ENCODE results near the gene C19orf44. TPM values are rescaled to one million over a fixed set of nuclear protein-coding genes. Genes with fewer than 3 reads are reported as not detected.
"Not testable (repeated sequence)": the region's sequence is repeated elsewhere in the genome, so short reads cannot be mapped to it uniquely, and the experiment has no call there.

C19orf44 gene
- total and polyA plus RNA-seq, 9 donors, result 6.3 to 12.2 (median 9.4) TPM

DNA sequence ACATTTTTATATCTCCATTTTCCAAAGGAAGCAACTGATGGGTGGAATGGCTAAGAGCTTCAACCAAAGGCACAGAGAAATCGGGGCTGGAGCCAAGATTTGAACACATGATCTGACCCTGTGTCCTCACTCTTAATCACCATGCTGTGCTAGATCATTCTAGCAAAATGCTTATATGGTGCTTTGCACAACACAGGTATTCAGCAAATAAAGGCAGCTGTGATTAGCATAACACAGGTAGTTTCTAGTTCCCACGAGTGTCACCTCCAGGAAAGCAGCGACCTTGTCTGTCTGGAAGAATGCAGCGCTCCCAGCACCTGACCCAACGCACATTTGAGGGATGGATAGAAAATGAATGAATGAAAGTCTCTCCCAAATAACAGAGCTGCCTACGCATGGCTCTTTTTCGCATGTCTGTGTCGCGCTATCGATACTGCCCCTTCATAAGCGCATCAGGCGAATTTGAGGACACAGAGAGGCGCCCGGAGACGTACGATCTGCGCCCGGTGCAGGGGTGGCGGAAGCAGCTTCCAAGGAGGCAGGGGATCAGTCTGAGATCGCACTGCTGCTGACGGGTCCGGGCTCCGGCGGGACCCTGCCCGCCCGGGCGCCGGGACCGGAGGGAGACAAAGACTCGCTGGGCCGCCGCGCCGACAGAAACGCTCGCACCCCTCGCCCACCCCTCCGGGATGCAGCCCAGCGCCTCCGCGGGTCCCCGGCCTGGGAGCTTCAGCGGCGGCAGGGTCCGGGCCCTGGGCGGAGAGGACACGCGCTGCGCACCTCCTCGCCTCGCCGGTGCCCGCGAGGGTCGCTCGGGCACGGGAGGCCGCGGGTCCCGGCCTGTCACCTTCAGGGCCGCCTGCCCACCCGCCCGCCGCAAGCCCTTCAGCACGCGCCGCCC is 25.0 kb upstream of the C19orf44 start:
- peak in 1 of 5 donors; percentile 28 for DNase-seq
- TF ChIP-seq POLR2A (IDR thresholded peaks at IDR 0.05) (no peak), EP300 (IDR thresholded peaks at IDR 0.05) (no peak)
- TF ChIP-seq, protein P1, sequence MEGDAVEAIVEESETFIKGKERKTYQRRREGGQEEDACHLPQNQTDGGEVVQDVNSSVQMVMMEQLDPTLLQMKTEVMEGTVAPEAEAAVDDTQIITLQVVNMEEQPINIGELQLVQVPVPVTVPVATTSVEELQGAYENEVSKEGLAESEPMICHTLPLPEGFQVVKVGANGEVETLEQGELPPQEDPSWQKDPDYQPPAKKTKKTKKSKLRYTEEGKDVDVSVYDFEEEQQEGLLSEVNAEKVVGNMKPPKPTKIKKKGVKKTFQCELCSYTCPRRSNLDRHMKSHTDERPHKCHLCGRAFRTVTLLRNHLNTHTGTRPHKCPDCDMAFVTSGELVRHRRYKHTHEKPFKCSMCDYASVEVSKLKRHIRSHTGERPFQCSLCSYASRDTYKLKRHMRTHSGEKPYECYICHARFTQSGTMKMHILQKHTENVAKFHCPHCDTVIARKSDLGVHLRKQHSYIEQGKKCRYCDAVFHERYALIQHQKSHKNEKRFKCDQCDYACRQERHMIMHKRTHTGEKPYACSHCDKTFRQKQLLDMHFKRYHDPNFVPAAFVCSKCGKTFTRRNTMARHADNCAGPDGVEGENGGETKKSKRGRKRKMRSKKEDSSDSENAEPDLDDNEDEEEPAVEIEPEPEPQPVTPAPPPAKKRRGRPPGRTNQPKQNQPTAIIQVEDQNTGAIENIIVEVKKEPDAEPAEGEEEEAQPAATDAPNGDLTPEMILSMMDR (IDR thresholded peaks at IDR 0.05), result no peak
- Histone ChIP-seq H3K4me1 (ENCODE audit: insufficient read depth) (no peaks in the 10 kb centered on the region), H3K4me3 (peak overlapping the region; percentile 91), H3K36me3 (no peaks in the 10 kb centered on the region), H3K27me3 (no peaks in the 10 kb centered on the region), H3K9me3 (no peaks in the 10 kb centered on the region), H3K27ac (peak overlapping the region in 1 of 2 donors; percentile 3)
- WGBS, 3 donors, result 1% methylated on average over 49 to 67 of the region's 67 CpGs
- intact Hi-C loops (cut with DNase I), result no loop called here

DNA sequence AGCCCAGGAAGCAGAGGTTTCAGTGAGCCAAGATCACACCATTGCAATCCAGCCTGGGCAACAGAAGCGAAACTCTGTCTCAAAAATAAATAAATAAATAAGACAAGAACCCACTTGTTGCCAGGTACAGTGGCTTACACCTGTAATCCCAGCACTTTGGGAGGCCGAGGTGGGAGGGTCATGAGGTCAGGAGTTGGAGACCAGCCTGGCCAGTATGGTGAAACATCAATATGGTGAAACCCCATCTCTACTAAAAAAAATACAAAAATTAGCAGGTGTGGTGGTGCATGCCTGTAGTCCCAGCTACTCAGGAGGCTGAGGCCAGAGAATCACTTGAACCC is 23.7 kb upstream of the C19orf44 start:
- DNase-seq; H3K36me3 ChIP-seq; H3K27me3 ChIP-seq; H3K4me1 ChIP-seq (ENCODE audit: insufficient read depth); H3K27ac ChIP-seq; H3K9me3 ChIP-seq; intact Hi-C loops (cut with DNase I): not testable (repeated sequence)
- 36 to 59% (median 40%) methylated on average over 2 of the region's 2 CpGs for WGBS, 3 donors
- peak overlapping the region; percentile 91 for H3K4me3 ChIP-seq

DNA sequence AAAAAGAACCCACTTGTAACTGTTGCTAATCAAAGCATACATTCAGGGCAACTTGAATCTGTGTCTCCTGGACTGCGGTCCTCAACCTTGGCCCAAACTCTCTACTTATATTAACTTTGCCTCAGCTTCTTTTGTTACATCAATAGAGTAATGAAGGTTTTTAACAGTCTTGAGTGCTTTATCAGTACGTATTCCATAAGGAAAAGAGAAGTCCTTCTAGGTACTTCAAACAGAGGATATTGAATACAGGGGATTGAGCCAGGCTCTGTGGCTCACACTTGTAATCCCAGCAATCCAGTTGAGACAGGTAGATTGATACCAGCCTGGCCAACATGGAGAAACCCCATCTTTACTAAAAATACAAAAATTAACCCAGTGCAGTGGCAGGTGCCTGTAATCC is 23.2 kb upstream of the C19orf44 start:
- WGBS, 3 donors, result 70 to 98% (median 96%) methylated on average over 2 of the region's 2 CpGs
- Histone ChIP-seq H3K9me3 (no peaks in the 10 kb centered on the region), H3K4me3 (no peak overlapping the region), H3K36me3 (no peaks in the 10 kb centered on the region), H3K27ac (no peak overlapping the region), H3K4me1 (ENCODE audit: insufficient read depth) (no peaks in the 10 kb centered on the region), H3K27me3 (no peaks in the 10 kb centered on the region)
- DNase-seq, result no peak
- TF ChIP-seq, protein P1 (IDR thresholded peaks at IDR 0.05), result no peak
- no peak for TF ChIP-seq POLR2A (IDR thresholded peaks at IDR 0.05)
- TF ChIP-seq EP300 (IDR thresholded peaks at IDR 0.05), result no peak
- intact Hi-C loops (cut with DNase I), result no loop called here

DNA sequence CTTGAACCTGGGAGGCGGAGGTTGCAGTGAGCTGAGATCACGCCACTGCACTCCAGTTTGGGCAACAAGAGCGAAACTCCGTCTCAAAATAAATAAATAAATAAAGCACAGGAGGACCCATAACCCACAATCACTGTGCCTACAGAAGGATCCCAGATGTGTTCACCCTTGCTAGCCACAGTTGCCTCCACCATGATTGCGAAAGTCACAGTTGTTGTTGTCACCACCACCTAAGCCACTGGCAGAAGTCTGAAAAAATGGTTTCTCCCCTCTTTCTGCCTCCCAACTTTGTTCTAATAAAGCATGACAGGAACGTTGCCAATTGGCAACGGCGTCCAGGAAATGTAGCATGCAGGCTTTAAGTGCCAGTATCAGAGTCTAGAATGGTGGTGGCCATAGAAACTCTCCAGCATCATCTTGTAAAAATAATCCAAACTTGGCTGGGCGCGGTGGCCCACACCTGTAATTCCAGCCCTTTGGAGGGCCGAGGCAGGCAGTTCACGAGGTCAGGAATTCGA is 22.3 kb upstream of the C19orf44 start:
- Histone ChIP-seq H3K36me3 (no peaks in the 10 kb centered on the region), H3K9me3 (no peaks in the 10 kb centered on the region), H3K4me3 (no peak overlapping the region), H3K27me3 (no peaks in the 10 kb centered on the region), H3K27ac (no peak overlapping the region), H3K4me1 (ENCODE audit: insufficient read depth) (no peaks in the 10 kb centered on the region)
- no peak for TF ChIP-seq EP300 (IDR thresholded peaks at IDR 0.05)
- no peak for TF ChIP-seq POLR2A (IDR thresholded peaks at IDR 0.05)
- TF ChIP-seq, protein P1 (IDR thresholded peaks at IDR 0.05), result no peak
- no peak for DNase-seq
- 88 to 91% (median 91%) methylated on average over 13 of the region's 13 CpGs for WGBS, 3 donors
- intact Hi-C loops (cut with DNase I), result no loop called here

DNA sequence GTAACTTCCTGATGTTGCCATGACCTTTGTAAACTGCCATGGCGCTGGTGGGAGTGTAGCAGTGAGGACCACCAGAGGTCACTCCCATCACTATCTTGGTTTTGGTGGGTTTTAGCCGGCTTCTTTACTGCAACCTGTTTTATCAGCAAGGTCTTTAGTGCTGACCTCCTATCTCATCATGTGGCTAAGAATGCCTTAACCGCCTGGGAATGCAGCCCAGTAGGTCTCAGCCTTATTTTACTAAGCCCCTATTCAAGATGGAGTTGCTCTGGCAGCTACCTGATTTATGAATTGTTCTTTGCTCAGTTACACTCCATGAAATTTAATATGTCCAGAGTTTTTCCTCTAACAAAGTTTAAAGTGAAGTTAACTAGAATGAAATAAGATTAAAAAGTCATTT is 19.8 kb upstream of the C19orf44 start:
- intact Hi-C loops (cut with DNase I), result no loop called here
- no peak for TF ChIP-seq EP300 (IDR thresholded peaks at IDR 0.05)
- TF ChIP-seq, protein P1 (IDR thresholded peaks at IDR 0.05), result no peak
- TF ChIP-seq POLR2A (IDR thresholded peaks at IDR 0.05), result no peak
- no peak for DNase-seq
- Histone ChIP-seq H3K27ac (no peak overlapping the region), H3K4me1 (ENCODE audit: insufficient read depth) (no peaks in the 10 kb centered on the region), H3K4me3 (no peak overlapping the region), H3K36me3 (no peaks in the 10 kb centered on the region), H3K9me3 (no peaks in the 10 kb centered on the region), H3K27me3 (no peaks in the 10 kb centered on the region)
- WGBS, 3 donors, result 47 to 53% (median 50%) methylated on average over 3 of the region's 3 CpGs

Data from ovary (tissue), 9 donors.